ENCODE results near the gene SDC1. TPM values are rescaled to one million over a fixed set of nuclear protein-coding genes. Genes with fewer than 3 reads are reported as not detected.

SDC1 gene
- total and polyA plus RNA-seq, 2 donors from 2014 or later = 206 to 266 TPM

GRCh38 chr2:20165677-20166509 lies 59.0 kb downstream of the SDC1 start:
- H3K27ac ChIP-seq (ENCODE audit: low read depth in 2 of 2, low read length in 2 of 2) = no peak overlapping the region
- FAIRE-seq (no peak), DNase-seq (no peak)
- peaks cover 0 to 7% (median 4%) of the 10 kb centered on the region in 3 donors for H3K4me1 ChIP-seq (ENCODE audit: control insufficient read depth in 2 of 3, insufficient read depth in 2 of 3, low read depth in 1 of 3, low read length in 3 of 3)
- H3K4me3 ChIP-seq (ENCODE audit: low read length in 3 of 3) = no peak overlapping the region
- H3K27me3 ChIP-seq (ENCODE audit: control insufficient read depth, insufficient read depth, low read length) = no peaks in the 10 kb centered on the region
- H3K9me3 ChIP-seq (ENCODE audit: control insufficient read depth in 2 of 3, insufficient read depth in 1 of 3, low read length in 3 of 3) = peaks cover 0 to 4% (median 0%) of the 10 kb centered on the region in 3 donors
- TF ChIP-seq CTCF (IDR thresholded peaks at IDR 0.05; ENCODE audit: borderline replicate concordance, extremely low read depth, insufficient read depth) = no peak
- intact Hi-C loops (cut with DNase I) = no loop called here
- H3K9ac ChIP-seq (ENCODE audit: low read length in 3 of 3) = no peak overlapping the region
- no peaks in the 10 kb centered on the region for H3K36me3 ChIP-seq (ENCODE audit: control insufficient read depth in 2 of 3, insufficient read depth in 3 of 3, low read length in 3 of 3)

GRCh38 chr2:20164734-20165478 lies 60.0 kb downstream of the SDC1 start:
- DNase-seq (no peak), FAIRE-seq (no peak)
- Histone ChIP-seq H3K4me1 (ENCODE audit: control insufficient read depth in 2 of 3, insufficient read depth in 2 of 3, low read depth in 1 of 3, low read length in 3 of 3) (peaks cover 0 to 3% (median under 1%) of the 10 kb centered on the region in 3 donors), H3K27me3 (ENCODE audit: control insufficient read depth, insufficient read depth, low read length) (no peaks in the 10 kb centered on the region), H3K4me3 (ENCODE audit: low read length in 3 of 3) (peak overlapping the region in 1 of 3 donors; percentile 4), H3K36me3 (ENCODE audit: control insufficient read depth in 2 of 3, insufficient read depth in 3 of 3, low read length in 3 of 3) (no peaks in the 10 kb centered on the region), H3K9ac (ENCODE audit: low read length in 3 of 3) (no peak overlapping the region), H3K27ac (ENCODE audit: low read depth in 2 of 2, low read length in 2 of 2) (no peak overlapping the region), H3K9me3 (ENCODE audit: control insufficient read depth in 2 of 3, insufficient read depth in 1 of 3, low read length in 3 of 3) (peaks cover 0 to 4% (median 0%) of the 10 kb centered on the region in 3 donors)
- intact Hi-C loops (cut with DNase I) = no loop called here
- no peak for TF ChIP-seq CTCF (IDR thresholded peaks at IDR 0.05; ENCODE audit: borderline replicate concordance, extremely low read depth, insufficient read depth)

- no peaks in the 10 kb centered on the region for H3K27me3 ChIP-seq (ENCODE audit: control insufficient read depth, insufficient read depth, low read length)
- H3K36me3 ChIP-seq (ENCODE audit: control insufficient read depth in 2 of 3, insufficient read depth in 3 of 3, low read length in 3 of 3) = no peaks in the 10 kb centered on the region
- H3K9me3 ChIP-seq (ENCODE audit: control insufficient read depth in 2 of 3, insufficient read depth in 1 of 3, low read length in 3 of 3) = peaks cover 0 to 4% (median 0%) of the 10 kb centered on the region in 3 donors
- TF ChIP-seq CTCF (IDR thresholded peaks at IDR 0.05; ENCODE audit: borderline replicate concordance, extremely low read depth, insufficient read depth) = no peak
- H3K27ac ChIP-seq (ENCODE audit: low read depth in 2 of 2, low read length in 2 of 2) = no peak overlapping the region
- FAIRE-seq (no peak), DNase-seq (no peak)
- no peaks in the 10 kb centered on the region for H3K4me1 ChIP-seq (ENCODE audit: control insufficient read depth in 2 of 3, insufficient read depth in 2 of 3, low read depth in 1 of 3, low read length in 3 of 3)
- no peak overlapping the region for H3K9ac ChIP-seq (ENCODE audit: low read length in 3 of 3)
- intact Hi-C loops (cut with DNase I) = no loop called here
- no peak overlapping the region for H3K4me3 ChIP-seq (ENCODE audit: low read length in 3 of 3)
Observed at GRCh38 chr2:20164061-20164733, 60.7 kb downstream of the SDC1 start.

Measured in kidney (tissue), 14 donors.